Measurements from ENCODE around the gene KATNB1. TPM values are rescaled to one million over a fixed set of nuclear protein-coding genes. Genes with fewer than 3 reads are reported as not detected.
"Not testable (repeated sequence)": the region's sequence is repeated elsewhere in the genome, so short reads cannot be mapped to it uniquely, and the experiment has no call there.

The KATNB1 gene
- total RNA-seq, 1 experiment from 2014 or later, result 20.2 TPM

DNA sequence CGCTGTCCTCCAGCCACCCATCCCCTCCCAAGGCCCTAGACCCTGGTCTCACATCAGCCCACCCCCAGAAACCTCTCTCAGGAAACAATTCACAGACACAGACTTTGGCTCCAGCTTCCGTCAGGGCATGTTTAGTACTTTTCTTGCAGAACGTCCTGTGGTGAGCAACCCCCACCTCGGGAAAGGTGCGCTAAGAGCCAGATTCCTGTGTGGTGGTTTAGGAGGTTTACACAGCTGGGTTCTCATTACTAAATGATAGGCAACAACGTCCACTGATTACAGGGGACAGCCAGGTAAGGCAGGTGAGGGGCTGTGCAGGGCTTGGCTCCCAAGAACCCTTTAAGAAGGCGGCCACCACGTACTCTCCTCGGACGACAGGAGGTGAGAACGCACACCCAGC, 37.4 kb downstream of the KATNB1 start:
- in situ Hi-C loops (cut with HindIII; ENCODE audit: low pct_unique_long_range_greater_than_20kb, low sequenced_read_pairs), result no loop called here

DNA sequence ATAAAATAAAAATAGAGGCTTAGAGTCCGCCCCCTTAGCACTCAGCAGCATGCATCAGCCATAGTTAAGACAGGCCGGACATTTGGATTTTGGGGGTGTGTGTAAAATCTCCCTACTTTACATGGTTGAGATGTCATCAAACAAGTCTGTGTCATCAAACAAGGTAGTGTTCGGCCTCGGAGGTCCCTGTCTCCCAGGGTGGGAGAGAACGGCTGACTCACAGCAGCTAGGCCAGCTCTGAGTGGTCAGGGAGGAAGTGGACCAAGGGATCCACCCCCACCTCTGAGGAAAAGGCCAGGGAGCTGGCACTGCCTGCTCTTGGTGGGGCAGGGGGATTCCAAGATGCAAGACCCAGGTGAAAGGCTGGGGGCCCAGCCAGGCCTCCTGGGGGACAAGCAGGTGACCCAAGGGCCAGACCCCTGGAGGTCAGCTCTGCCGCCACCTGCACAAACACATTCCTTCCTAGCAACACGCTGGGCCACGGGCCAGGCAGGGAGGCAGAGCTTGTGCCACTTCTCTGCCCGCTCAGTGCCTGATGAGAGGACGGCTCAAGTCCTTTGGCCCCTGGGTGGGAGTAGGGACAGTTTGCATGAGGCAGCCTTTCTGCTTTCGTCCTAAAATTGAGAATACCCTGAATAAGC, 38.2 kb downstream of the KATNB1 start:
- no peak for DNase-seq (ENCODE audit: low read depth, low spot score)
- in situ Hi-C loops (cut with HindIII; ENCODE audit: low pct_unique_long_range_greater_than_20kb, low sequenced_read_pairs), result no loop called here

More for the DNA sequence above, 37.4 kb downstream of the KATNB1 start:
- DNase-seq (ENCODE audit: low read depth, low spot score), result no peak

DNA sequence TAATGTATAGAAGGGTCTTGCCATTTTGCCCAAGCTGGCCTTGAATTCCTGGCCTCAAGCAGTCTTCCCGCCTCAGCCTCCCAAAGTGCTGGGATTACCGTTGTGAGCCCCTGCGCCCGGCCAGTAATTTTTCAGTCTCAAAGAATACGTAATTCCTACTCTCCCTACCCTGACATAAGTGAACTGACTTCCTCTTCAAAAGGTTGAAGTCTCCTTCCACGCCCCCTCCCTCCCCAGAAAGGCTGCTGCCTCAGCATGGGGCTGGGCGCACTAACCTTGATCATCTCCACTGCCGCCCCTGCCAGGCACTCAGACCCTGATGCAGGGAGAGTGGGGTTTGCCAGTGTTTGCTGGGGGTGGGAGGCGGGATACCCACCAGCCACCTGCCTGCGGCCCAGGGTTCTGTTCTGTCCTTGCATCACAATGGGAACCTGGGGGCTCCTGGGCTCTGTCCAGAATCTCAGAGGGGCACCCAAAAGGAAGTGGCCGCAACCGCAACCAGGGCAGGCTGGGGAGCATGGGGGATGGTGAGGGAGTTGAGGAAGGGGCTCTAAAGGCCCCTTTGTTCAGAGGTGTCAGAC, 39.2 kb downstream of the KATNB1 start:
- in situ Hi-C loops (cut with HindIII; ENCODE audit: low pct_unique_long_range_greater_than_20kb, low sequenced_read_pairs), result no loop called here
- DNase-seq (ENCODE audit: low read depth, low spot score), result no peak

DNA sequence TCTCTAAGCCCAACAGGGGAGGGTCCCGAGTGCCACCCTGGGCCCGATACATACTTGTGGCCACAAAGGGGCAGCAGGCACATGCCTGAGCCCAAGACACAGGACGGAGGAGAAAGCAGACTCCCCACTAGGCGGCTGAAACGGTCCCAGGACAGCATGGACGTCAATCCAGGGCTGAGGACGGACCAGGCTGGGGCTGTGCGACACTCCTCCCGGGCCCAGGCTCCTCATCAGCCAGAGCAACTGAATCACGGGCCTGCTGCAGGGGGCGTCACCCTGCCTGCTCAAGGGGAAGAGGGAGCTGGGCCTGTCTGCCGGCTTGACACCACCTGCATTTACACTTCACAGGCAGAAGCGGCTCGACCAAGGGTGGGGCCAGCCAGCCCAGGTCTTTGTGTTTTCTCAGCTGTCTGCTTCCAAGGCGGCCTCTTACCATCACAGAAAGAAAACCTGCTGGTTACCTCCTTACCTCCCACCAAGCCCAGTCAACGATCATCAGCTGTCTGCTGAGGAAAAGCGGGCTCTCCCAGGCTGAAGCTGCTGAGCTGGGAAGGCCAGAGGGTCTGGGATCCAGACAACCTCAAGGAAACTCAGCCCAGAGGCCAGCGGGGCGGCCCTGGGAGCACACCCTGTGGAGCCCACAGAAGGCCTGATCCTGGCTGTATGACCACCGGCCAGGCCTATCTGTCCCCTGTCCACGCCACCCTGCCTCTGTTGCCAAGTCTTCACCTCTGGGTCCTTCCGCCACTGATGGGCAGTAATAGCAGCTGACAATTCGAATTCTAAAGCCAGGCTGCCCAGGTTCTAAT, 40.3 kb downstream of the KATNB1 start:
- in situ Hi-C loops (cut with HindIII; ENCODE audit: low pct_unique_long_range_greater_than_20kb, low sequenced_read_pairs), result no loop called here
- DNase-seq (ENCODE audit: low read depth, low spot score), result no peak

DNA sequence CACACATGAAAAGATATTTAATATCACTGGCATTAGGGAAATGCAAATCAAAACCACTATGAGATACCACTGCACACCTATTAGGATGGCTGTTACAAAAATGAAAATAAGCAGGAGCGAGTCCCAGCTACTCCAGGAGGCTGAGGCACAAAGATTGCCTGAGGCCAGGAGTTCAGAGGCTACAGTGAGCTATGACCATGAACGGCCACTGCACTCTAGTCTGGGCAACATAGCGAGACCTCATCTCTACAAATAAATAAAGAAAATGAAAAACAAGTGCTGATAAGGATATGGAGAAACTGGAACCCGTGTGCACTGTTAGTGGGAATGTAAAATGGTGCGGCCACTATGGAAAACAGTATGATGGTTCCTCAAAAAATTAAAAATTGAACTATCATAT, 43.1 kb downstream of the KATNB1 start:
- in situ Hi-C loops (cut with HindIII; ENCODE audit: low pct_unique_long_range_greater_than_20kb, low sequenced_read_pairs), result no loop called here
- no peak for DNase-seq (ENCODE audit: low read depth, low spot score)

DNA sequence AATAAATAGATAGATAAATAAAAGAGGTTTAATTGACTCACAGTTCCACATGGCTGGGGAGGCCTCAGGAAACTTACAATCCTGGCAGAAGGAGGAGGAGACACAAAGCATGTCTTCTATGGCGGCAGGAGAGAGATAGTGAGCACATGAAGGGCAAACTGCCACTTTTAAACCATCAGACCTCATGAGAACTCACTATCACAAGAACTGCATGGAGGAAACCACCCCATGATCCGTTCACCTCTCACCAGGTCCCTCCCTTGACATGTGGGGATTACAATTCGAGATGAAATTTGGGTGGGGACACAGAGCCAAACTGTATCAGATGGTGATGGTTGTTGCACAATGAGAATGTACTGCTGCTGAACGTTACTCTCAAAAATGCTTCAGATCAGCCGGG, 44.3 kb downstream of the KATNB1 start:
- in situ Hi-C loops (cut with HindIII; ENCODE audit: low pct_unique_long_range_greater_than_20kb, low sequenced_read_pairs); DNase-seq (ENCODE audit: low read depth, low spot score): not testable (repeated sequence)

DNA sequence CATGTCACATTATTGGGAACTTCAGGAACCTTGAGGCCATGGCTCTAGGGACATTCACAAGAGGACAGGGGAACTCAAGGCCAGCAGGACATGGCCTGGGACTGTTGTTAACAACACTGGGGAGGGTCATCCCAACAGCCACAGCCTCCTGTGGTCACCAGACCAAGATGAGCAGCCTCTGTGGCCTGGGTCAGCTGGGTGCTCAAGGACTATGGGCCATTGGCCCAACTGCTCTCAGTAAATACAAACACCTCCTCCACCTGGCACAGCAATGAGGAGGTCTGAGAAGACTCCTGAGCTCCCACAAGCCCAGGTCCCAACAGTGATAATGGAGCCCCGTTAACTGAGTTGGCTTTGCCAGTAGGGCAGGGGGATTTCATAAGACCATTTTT, 45.8 kb downstream of the KATNB1 start:
- in situ Hi-C loops (cut with HindIII; ENCODE audit: low pct_unique_long_range_greater_than_20kb, low sequenced_read_pairs), result no loop called here
- DNase-seq (ENCODE audit: low read depth, low spot score), result no peak

DNA sequence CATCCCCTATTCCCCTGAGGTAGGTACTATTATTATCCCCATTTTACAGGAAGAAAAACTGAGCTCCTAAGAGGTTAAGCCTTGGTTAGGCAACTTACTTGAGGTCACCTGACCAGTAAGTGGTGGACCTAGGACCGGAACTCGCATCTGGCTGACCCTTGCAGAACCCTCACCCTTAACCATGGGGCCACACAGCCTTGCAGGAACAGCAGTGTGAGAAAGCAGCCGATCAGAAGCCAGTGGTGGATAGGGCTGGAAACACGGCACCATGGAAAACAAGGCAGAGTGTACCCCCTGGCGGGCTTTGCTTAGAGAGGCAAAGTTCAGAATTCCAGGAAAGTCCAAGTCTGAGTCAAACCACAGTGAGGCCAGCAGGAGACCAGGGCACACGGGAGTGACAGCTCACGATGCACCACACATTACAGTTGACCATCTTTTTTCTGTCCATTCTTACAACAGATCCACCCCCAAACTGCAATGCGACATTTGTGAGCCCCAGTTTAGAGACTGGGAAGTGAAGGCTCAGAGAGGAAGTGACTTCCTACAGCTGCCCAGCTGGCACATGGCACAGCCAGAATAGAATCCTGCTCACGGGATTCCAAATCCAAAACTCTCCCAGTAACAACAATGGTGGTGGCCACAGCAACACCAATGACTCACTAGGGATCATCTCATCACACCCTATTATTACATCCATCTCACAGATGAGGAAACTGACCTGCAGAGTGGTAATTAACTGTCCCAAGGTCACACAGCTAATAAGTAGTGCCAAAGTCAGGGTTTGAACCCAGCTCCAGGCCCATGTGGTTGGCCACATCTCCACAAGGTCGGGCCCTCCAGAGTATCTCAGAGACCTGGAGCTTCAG, 46.4 kb downstream of the KATNB1 start:
- no peak for DNase-seq (ENCODE audit: low read depth, low spot score)
- in situ Hi-C loops (cut with HindIII; ENCODE audit: low pct_unique_long_range_greater_than_20kb, low sequenced_read_pairs), result no loop called here

DNA sequence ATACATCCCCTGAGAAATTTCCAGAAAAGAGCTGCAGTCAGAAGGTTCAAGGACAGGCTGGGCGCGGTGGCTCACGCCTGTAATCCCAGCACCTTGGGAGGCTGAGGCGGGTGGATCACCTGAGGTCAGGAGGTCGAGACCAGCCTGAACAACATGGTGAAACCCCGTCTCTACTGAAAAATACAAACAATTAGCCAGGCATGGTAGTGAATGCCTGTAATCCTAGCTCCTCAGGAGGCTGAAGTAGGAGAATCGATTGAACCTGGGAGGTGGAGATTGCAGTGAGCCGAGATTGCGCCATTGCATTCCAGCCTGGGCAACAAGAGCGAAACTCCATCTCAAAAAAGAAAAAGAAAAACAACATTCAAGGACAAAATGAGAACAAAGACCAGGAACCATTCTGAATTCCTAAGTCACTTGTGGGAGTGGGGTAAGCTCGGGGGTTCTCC, 47.1 kb downstream of the KATNB1 start:
- in situ Hi-C loops (cut with HindIII; ENCODE audit: low pct_unique_long_range_greater_than_20kb, low sequenced_read_pairs), result not testable (repeated sequence)

DNA sequence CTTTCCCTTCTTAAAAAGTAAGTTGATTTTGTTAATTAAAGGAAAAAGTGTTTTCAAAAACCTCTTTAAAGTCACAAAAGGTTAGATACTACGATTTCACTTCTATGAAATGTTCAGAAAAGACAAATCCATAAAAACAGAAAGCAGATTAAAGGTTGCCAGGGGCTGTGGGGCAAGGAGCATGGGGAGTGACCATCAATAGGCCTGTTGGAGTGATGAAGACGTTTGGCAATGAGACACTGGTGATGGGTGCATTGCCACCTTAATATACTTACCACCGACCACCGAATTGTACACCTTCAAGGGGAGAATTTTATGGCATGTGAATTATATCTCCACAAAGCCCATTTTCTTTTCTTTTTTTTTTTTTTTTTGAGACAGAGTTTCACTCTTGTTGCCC, 47.5 kb downstream of the KATNB1 start:
- DNase-seq (ENCODE audit: low read depth, low spot score), result no peak
- in situ Hi-C loops (cut with HindIII; ENCODE audit: low pct_unique_long_range_greater_than_20kb, low sequenced_read_pairs), result no loop called here

More for the DNA sequence above, 47.1 kb downstream of the KATNB1 start:
- DNase-seq (ENCODE audit: low read depth, low spot score), result not testable (repeated sequence)

DNA sequence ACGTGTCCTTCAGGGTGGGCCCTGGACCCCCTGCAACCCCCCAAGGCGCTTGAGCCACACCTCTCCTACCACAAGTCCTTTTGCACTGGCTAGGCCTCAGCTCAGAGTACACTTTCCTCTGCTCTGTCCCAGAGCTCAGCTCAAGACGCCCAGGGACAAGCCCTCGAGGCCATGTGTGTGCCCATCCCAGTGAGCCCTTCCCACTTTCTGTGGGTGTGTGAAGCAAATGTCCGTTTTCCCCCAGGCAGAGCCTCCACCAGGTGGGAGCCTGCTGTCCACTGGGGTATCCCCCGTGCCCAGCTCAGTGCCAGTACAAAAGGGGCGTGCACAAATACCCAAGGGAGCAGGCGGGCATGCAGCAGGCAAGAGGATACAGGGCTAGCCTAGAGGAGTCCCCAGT, 48.3 kb downstream of the KATNB1 start:
- in situ Hi-C loops (cut with HindIII; ENCODE audit: low pct_unique_long_range_greater_than_20kb, low sequenced_read_pairs), result no loop called here
- no peak for DNase-seq (ENCODE audit: low read depth, low spot score)

DNA sequence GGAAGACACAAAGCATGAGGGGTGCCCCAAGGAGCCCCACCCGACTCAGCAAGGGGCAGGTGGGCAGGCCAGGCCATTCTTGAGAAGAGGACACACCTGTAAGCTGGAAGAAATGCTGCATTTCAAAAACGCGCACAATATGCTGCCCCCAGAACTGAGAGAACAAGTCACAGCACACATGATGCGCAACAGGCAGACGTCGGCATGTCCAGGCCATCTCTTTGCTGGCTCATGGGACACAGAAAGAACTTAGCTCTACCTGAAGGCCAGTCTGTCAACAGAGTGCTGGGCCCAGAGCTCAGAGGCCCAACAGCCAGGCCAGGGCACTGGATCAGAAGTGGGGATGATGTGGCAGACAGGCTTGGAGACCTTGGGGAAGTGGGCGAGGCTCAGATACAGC, 48.8 kb downstream of the KATNB1 start:
- DNase-seq (ENCODE audit: low read depth, low spot score), result no peak
- in situ Hi-C loops (cut with HindIII; ENCODE audit: low pct_unique_long_range_greater_than_20kb, low sequenced_read_pairs), result no loop called here

DNA sequence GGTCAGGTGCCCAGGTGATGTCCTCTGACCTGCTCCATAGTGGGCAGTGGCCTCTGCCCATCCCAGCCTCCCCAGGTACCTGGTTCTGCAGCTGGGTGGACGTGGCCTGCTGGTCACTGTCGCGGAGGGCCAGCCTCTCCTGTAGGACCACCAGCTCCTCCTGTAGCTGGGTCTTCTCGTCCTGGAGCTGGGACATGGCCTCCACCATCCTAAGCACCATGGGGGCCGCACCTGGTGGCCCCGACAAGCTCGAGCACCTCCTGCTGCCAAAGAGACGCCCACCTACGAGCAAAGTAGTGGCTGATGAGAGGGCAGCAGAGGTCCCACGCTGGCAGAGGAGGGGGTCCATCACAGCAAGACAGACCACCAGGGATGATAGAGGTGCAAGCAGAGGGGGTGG, 49.8 kb downstream of the KATNB1 start:
- in situ Hi-C loops (cut with HindIII; ENCODE audit: low pct_unique_long_range_greater_than_20kb, low sequenced_read_pairs), result no loop called here
- no peak for DNase-seq (ENCODE audit: low read depth, low spot score)

DNA sequence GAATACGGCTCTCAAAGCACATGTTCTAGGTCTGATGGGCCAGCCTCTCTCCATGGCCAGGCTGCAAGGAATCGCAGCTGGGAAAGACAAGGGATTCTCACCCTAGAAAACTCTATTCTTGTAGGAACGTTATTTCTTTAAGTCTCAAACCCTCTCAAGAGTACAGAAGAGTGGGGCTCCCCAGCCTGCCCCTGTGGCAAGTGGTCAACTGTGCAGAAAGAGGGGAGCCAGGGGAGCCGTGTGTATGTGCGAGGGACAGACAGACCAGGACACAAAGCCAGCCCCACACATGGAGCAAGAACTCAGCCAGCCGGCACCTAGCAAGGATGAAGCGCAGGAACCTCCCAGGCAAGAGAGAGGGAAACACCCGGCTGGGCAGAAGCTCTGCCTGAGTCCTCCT, 50.4 kb downstream of the KATNB1 start:
- DNase-seq (ENCODE audit: low read depth, low spot score), result no peak
- in situ Hi-C loops (cut with HindIII; ENCODE audit: low pct_unique_long_range_greater_than_20kb, low sequenced_read_pairs), result no loop called here

DNA sequence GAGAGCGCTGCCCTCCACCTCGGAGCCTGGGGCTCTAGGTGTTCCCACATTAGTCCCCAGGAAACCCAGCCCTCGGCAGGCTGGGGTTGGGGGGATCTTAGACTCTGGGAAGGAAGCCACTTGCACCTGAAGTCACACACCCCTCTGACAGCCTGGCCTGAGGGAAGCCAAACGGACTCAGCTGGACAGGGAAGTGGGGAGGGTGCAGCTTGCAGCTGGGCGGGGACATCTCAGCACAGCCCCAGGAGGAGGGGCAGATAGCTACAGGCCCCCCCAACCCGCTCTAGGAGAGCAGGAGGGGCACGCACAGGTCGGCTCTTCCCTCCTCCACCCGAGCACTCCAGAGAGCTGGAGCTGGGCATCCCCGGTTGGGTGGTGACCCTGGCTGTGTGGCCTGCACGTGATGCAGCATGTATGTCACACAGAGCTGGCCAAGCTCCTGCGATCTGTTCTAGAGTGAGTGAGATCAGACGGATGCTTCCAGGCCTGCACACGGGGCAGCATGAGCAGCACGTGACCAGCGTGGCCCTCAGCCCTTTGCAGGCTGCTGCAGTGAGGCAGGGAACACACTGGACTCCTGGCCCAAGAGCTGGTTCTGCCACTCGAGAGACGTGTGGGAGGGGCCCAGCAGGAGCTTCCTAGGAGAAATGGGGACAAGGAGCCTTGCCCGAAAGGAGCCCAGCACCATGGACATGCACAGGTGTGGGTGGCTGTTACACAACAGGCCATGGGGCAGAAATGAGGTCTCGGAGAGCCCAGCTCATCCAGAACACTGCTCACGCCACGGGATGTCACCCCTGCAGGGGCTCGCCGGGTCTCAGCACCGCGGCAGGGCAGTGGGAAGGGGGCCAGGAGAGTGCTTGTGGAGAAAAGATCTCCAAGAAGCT, 51.3 kb downstream of the KATNB1 start:
- no peak for DNase-seq (ENCODE audit: low read depth, low spot score)
- in situ Hi-C loops (cut with HindIII; ENCODE audit: low pct_unique_long_range_greater_than_20kb, low sequenced_read_pairs), result no loop called here

DNA sequence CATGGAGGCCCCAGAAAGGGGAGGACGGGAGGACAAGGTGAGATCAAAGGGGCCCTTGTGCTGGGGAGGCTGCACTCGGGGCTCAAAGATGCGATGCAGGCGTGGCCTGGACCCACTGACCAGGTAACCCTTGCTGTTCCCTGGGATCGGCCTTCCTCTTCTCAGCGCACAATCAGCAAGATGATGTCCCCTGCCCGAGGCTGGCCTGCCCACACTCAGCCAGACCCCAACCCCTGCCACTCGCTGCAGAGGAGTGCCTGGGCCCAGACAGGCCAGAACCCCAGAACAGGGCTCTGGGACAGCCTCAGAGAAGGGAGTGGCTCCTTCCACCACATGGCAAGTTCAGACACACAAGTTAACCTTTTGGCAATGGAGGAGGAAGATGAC, 51.9 kb downstream of the KATNB1 start:
- no peak for DNase-seq (ENCODE audit: low read depth, low spot score)
- in situ Hi-C loops (cut with HindIII; ENCODE audit: low pct_unique_long_range_greater_than_20kb, low sequenced_read_pairs), result no loop called here

DNA sequence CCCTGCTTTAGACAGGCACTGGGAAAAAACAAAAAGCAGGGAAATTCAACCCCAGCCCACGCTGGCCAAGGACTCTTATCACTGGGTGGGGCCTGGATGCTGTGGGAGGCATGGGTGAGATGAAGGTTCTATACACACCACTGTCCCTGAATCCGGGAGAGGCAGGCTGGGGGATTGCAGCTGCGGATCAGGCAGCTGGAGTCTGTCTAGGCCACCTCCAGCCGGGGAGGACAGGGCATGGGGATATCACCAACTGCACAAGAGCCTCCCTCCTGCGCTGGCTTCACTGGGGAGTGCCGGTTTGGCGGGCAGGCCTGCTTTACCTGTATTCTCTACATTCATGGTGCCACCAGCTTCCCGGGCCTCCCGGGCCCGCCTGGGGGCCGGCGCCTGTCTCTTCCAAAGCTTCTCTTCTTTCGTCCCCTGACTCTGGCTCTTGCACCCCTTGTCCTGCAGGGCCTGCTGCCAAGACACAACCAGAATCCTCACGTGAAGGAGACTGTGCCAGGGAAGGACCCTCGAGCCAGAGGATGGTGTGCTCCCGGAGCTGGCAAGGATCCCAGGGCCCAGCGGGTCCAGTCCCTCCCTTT, 52.8 kb downstream of the KATNB1 start:
- in situ Hi-C loops (cut with HindIII; ENCODE audit: low pct_unique_long_range_greater_than_20kb, low sequenced_read_pairs), result no loop called here
- no peak for DNase-seq (ENCODE audit: low read depth, low spot score)
